Measurements from ENCODE around the gene KCNE4. TPM values are rescaled to one million over a fixed set of nuclear protein-coding genes. Genes with fewer than 3 reads are reported as not detected.

The KCNE4 gene, protein sequence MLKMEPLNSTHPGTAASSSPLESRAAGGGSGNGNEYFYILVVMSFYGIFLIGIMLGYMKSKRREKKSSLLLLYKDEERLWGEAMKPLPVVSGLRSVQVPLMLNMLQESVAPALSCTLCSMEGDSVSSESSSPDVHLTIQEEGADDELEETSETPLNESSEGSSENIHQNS
- total RNA-seq, result not detected in 2 replicates
- total RNA-seq (2013), result 0.07 TPM
- 0.04 TPM in 1 of 2 replicates, not detected in the other for polyA plus RNA-seq
- not detected in 2 replicates for polyA minus RNA-seq

DNA sequence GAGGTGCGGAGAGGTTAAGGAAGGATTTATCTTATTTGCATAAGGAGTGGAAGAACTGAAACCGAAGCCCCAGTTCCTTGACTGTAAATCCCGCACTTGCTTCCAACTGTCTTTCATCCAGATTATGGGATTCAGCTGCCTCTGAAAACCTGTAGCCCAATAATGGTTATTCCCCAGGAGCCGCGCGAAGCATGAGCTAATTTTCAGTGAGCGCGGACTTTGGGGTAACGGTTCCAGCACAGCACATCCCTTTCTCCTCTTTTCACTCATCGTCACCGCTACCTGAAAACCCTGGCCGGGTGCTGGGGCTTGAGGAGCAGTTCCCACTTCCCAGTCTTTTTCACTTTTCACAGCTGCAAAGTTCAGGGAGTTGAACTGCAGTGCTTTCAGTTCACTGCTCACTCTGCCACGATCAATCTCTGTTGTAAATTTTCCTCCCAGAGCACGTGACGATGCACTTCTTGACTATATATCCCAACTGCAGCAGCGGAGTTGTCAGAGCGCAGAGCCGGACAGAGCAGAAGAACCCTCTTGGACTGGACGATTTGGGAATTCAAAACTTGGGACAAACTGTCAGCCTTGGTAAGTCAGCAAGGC is at the start of gene KCNE4:
Gene KCNE4 (plus strand): TSS at position 498 of the 597 bp plus-strand sequence. CDS start 641 bp downstream, outside the sequence.
- H3K9me3 ChIP-seq (ENCODE audit: control extremely low read depth in 1 of 3, control insufficient read depth in 2 of 3, insufficient read depth in 1 of 3, low read length in 2 of 3), result peaks cover 0 to 8% (median 0%) of the 10 kb centered on the region in 3 donors

DNA sequence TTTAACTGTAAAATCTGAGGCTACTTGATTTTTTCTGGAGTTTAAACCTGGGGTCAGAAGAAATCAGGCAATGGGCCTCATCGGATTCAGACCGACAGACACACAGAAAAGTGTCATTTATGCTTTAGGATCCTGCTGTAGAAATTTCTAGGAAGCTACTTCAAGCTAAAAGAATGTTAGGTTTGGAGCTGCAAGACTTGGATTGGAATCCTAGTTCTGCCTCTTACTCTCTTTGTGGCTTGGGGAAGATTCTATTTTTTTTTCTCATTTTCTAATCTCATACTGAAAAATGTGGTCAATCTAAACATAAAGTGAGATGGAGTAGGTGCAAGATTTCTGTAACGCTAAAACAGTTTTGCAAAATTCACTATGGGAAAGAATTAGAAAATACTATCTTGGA is 48.8 kb upstream of the KCNE4 start:
- no peak overlapping the region for H3K4me3 Mint-ChIP-seq
- DNase-seq (no peak), ATAC-seq (ENCODE audit: low read depth) (no peak)
- Histone ChIP-seq H3K9ac (ENCODE audit: low read length) (no peak overlapping the region), H3K79me2 (ENCODE audit: control insufficient read depth, insufficient read depth, low read length) (no peaks in the 10 kb centered on the region), H3K4me1 (ENCODE audit: control insufficient read depth in 2 of 2, insufficient read depth in 2 of 2, low read length in 2 of 2) (no peaks in the 10 kb centered on the region), H2AFZ (ENCODE audit: insufficient read depth, low read depth, low read length, poor library complexity, severe bottlenecking) (no peak overlapping the region), H3K4me2 (replicated peaks; ENCODE audit: low read depth, low read length, poor library complexity, severe bottlenecking) (no peak overlapping the region), H3K4me3 (ENCODE audit: control extremely low read depth in 1 of 5, extremely low read depth in 1 of 5, insufficient read depth in 1 of 5, low read depth in 2 of 5, low read length in 4 of 5) (no peak overlapping the region), H3K36me3 (replicated peaks in 1 of 2; ENCODE audit: control extremely low read depth in 1 of 2, control insufficient read depth in 1 of 2, extremely low read depth in 1 of 2, insufficient read depth in 2 of 2, low read length in 1 of 2) (no peaks in the 10 kb centered on the region), H3K27me3 (replicated peaks in 1 of 4; ENCODE audit: control extremely low read depth in 1 of 4, control insufficient read depth in 3 of 4, insufficient read depth in 4 of 4, low read length in 3 of 4) (peaks cover 0 to 11% (median 1%) of the 10 kb centered on the region in 4 experiments), H3K27ac (ENCODE audit: low read length in 2 of 2) (no peak overlapping the region), H4K20me1 (ENCODE audit: control insufficient read depth, insufficient read depth, low read length, poor library complexity, severe bottlenecking) (no peaks in the 10 kb centered on the region), H3K9me3 (ENCODE audit: control extremely low read depth in 1 of 3, control insufficient read depth in 2 of 3, insufficient read depth in 1 of 3, low read length in 2 of 3) (no peaks in the 10 kb centered on the region)
- CTCF ChIA-PET, result no interaction called here
- WGBS (ENCODE audit: insufficient coverage), result 97% methylated on average over 3 of the region's 3 CpGs
- POLR2A ChIA-PET, result no interaction called here
- H3K27ac Mint-ChIP-seq, result no peak overlapping the region
- TF ChIP-seq, protein P1, sequence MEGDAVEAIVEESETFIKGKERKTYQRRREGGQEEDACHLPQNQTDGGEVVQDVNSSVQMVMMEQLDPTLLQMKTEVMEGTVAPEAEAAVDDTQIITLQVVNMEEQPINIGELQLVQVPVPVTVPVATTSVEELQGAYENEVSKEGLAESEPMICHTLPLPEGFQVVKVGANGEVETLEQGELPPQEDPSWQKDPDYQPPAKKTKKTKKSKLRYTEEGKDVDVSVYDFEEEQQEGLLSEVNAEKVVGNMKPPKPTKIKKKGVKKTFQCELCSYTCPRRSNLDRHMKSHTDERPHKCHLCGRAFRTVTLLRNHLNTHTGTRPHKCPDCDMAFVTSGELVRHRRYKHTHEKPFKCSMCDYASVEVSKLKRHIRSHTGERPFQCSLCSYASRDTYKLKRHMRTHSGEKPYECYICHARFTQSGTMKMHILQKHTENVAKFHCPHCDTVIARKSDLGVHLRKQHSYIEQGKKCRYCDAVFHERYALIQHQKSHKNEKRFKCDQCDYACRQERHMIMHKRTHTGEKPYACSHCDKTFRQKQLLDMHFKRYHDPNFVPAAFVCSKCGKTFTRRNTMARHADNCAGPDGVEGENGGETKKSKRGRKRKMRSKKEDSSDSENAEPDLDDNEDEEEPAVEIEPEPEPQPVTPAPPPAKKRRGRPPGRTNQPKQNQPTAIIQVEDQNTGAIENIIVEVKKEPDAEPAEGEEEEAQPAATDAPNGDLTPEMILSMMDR (IDR thresholded peaks at IDR 0.05), result no peak
- no peak for TF ChIP-seq EZH2 (IDR thresholded peaks at IDR 0.05; ENCODE audit: borderline replicate concordance, insufficient read depth, low read depth, low read length, poor library complexity, severe bottlenecking)
- intact Hi-C loops (cut with micrococcal nuclease), result no loop called here
- no peaks in the 10 kb centered on the region for H3K4me1 Mint-ChIP-seq
- H3K27me3 Mint-ChIP-seq, result peaks cover 26% of the 10 kb centered on the region
- no peaks in the 10 kb centered on the region for H3K9me3 Mint-ChIP-seq (ENCODE audit: insufficient read depth)

More for the DNA sequence above, at the start of gene KCNE4:
- Mint-ChIP-seq H3K27me3 (peaks cover 9% of the 10 kb centered on the region), H3K9me3 (ENCODE audit: insufficient read depth) (peaks cover 2% of the 10 kb centered on the region), H3K27ac (no peak within 1 kb of the TSS), H3K4me1 (no peaks in the 10 kb centered on the region), H3K4me3 (no peak within 1 kb of the TSS)
- Histone ChIP-seq H3K9ac (ENCODE audit: low read length) (no peak within 1 kb of the TSS), H4K20me1 (ENCODE audit: control insufficient read depth, insufficient read depth, low read length, poor library complexity, severe bottlenecking) (no peaks in the 10 kb centered on the region), H3K27ac (ENCODE audit: low read length in 2 of 2) (no peak within 1 kb of the TSS), H3K4me3 (ENCODE audit: control extremely low read depth in 1 of 5, extremely low read depth in 1 of 5, insufficient read depth in 1 of 5, low read depth in 2 of 5, low read length in 4 of 5) (no peak within 1 kb of the TSS), H3K4me2 (replicated peaks; ENCODE audit: low read depth, low read length, poor library complexity, severe bottlenecking) (no peak within 1 kb of the TSS), H2AFZ (ENCODE audit: insufficient read depth, low read depth, low read length, poor library complexity, severe bottlenecking) (no peak within 1 kb of the TSS), H3K4me1 (ENCODE audit: control insufficient read depth in 2 of 2, insufficient read depth in 2 of 2, low read length in 2 of 2) (no peaks in the 10 kb centered on the region), H3K27me3 (replicated peaks in 1 of 4; ENCODE audit: control extremely low read depth in 1 of 4, control insufficient read depth in 3 of 4, insufficient read depth in 4 of 4, low read length in 3 of 4) (peaks cover 0 to 2% (median 0%) of the 10 kb centered on the region in 4 experiments), H3K79me2 (ENCODE audit: control insufficient read depth, insufficient read depth, low read length) (no peaks in the 10 kb centered on the region), H3K36me3 (replicated peaks in 1 of 2; ENCODE audit: control extremely low read depth in 1 of 2, control insufficient read depth in 1 of 2, extremely low read depth in 1 of 2, insufficient read depth in 2 of 2, low read length in 1 of 2) (no peaks in the 10 kb centered on the region)
- ATAC-seq (ENCODE audit: low read depth) (no peak), DNase-seq (no peak)
- no peak for TF ChIP-seq EZH2 (IDR thresholded peaks at IDR 0.05; ENCODE audit: borderline replicate concordance, insufficient read depth, low read depth, low read length, poor library complexity, severe bottlenecking)
- TF ChIP-seq, protein P1 (IDR thresholded peaks at IDR 0.05), result no peak
- 77% methylated on average over 19 of the region's 19 CpGs for WGBS (ENCODE audit: insufficient coverage)
- POLR2A ChIA-PET, result no interaction called here
- intact Hi-C loops (cut with micrococcal nuclease), result no loop called here
- CTCF ChIA-PET, result no interaction called here
